Measurements from ENCODE around the gene FAM20B.

The FAM20B gene

GRCh38 chr1:179090923-179091322 is 65.2 kb downstream of the FAM20B start:
- no peak overlapping the region for H3K4me3 ChIP-seq (ENCODE audit: low read depth, low read length)
- CTCF ChIA-PET = interaction anchor here (0.8 to 1.7 kb wide), 5 partner anchors 12 to 275 kb away, joined by 3 to 6 read pairs (median 3); partner anchors contain the start of gene AXDND1
- no peak for DNase-seq (ENCODE audit: low read depth, low spot score)
- TF ChIP-seq CTCF (IDR thresholded peaks at IDR 0.05; ENCODE audit: insufficient read depth, low read length, missing control alignments) = no peak
- POLR2A ChIA-PET = no interaction called here

GRCh38 chr1:179091691-179092165 is 66.0 kb downstream of the FAM20B start:
- ChIA-PET POLR2A (interaction anchor here (1.2 kb wide), 1 partner anchor 11 kb away, joined by 4 read pairs; no protein-coding TSS in a partner anchor), CTCF (interaction anchor here (1.3 to 1.7 kb wide), 4 partner anchors 11 to 29 kb away, joined by 4 to 6 read pairs (median 6); no protein-coding TSS in a partner anchor)
- peak; percentile 50 for DNase-seq (ENCODE audit: low read depth, low spot score)
- no peak for TF ChIP-seq CTCF (IDR thresholded peaks at IDR 0.05; ENCODE audit: insufficient read depth, low read length, missing control alignments)
- no peak overlapping the region for H3K4me3 ChIP-seq (ENCODE audit: low read depth, low read length)

GRCh38 chr1:179092896-179093461 is 67.3 kb downstream of the FAM20B start:
- POLR2A ChIA-PET = interaction anchor here (1.2 kb wide), 1 partner anchor 9 kb away, joined by 4 read pairs; no protein-coding TSS in a partner anchor
- H3K4me3 ChIP-seq (ENCODE audit: low read depth, low read length) = no peak overlapping the region
- CTCF ChIA-PET = interaction anchor here (1.0 to 1.7 kb wide), 4 partner anchors 12 to 563 kb away, joined by 3 to 6 read pairs (median 4); no protein-coding TSS in a partner anchor
- TF ChIP-seq CTCF (IDR thresholded peaks at IDR 0.05; ENCODE audit: insufficient read depth, low read length, missing control alignments) = no peak
- DNase-seq (ENCODE audit: low read depth, low spot score) = no peak

GRCh38 chr1:179094818-179095217 is 69.1 kb downstream of the FAM20B start:
- DNase-seq (ENCODE audit: low read depth, low spot score) = no peak
- ChIA-PET POLR2A (no interaction called here), CTCF (interaction anchor here (1.4 kb wide), 1 partner anchor 26 kb away, joined by 3 read pairs; no protein-coding TSS in a partner anchor)
- H3K4me3 ChIP-seq (ENCODE audit: low read depth, low read length) = no peak overlapping the region
- no peak for TF ChIP-seq CTCF (IDR thresholded peaks at IDR 0.05; ENCODE audit: insufficient read depth, low read length, missing control alignments)

- TF ChIP-seq CTCF (IDR thresholded peaks at IDR 0.05; ENCODE audit: insufficient read depth, low read length, missing control alignments) = no peak
- ChIA-PET CTCF (interaction anchor here (1.4 kb wide), 1 partner anchor 26 kb away, joined by 3 read pairs; no protein-coding TSS in a partner anchor), POLR2A (no interaction called here)
- DNase-seq (ENCODE audit: low read depth, low spot score) = no peak
- no peak overlapping the region for H3K4me3 ChIP-seq (ENCODE audit: low read depth, low read length)
These were observed 69.7 kb downstream of the FAM20B start for GRCh38 chr1:179095377-179095776.

GRCh38 chr1:179095924-179096323 is 70.2 kb downstream of the FAM20B start:
- ChIA-PET POLR2A (no interaction called here), CTCF (no interaction called here)
- no peak overlapping the region for H3K4me3 ChIP-seq (ENCODE audit: low read depth, low read length)
- no peak for TF ChIP-seq CTCF (IDR thresholded peaks at IDR 0.05; ENCODE audit: insufficient read depth, low read length, missing control alignments)
- DNase-seq (ENCODE audit: low read depth, low spot score) = no peak
